SK-N-SH (cell line): ENCODE results near the gene AGBL1.

ENCODE experiments used
- CTCF ChIP-seq: fragments of 200-600 bp; sonication (generic); IDR thresholded peaks from 2 replicates; pipeline ENCODE4 v1.6.1; 2017; ENCODE audit warnings: antibody characterized with exemption, mild to moderate bottlenecking, moderate library complexity
- POLR2AphosphoS5 ChIP-seq: IDR thresholded peaks from 2 replicates; pipeline ENCODE4 v1.6.1; 2012; ENCODE audit warnings: low read depth, low read length
- USF1 ChIP-seq: IDR thresholded peaks from 2 replicates; pipeline ENCODE4 v1.4.0; 2012; ENCODE audit warnings: low read depth, borderline replicate concordance
- TF ChIP-seq, protein P1 (sequence below): fragments of 150-350 bp; IDR thresholded peaks from 2 replicates; pipeline ENCODE4 v1.6.1; 2017; ENCODE audit warnings: antibody characterized with exemption, low read length, low read depth, borderline replicate concordance

DNA sequence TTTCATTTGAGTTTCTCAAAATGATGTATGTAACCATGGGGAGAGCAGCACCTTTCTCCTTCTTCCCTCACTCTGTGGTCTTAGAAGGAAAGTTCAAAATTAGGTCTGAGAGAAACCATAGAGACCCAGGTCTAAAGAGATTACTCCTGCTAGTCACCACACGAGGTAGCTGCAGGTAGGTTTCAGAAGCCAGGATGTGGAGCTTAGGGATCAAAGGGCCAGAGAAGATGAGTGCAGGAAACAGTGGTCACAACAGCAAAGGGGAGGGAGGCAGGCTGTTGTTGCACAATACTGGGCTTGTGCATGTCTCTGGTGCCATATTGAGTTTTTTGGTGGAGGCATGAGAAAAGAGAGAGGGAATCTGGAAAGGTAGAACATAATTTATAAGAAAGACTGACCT, 583.6 kb downstream of the AGBL1 start:
- TF ChIP-seq USF1 (no peak), CTCF (no peak), POLR2AphosphoS5 (no peak)
- TF ChIP-seq, protein P1, sequence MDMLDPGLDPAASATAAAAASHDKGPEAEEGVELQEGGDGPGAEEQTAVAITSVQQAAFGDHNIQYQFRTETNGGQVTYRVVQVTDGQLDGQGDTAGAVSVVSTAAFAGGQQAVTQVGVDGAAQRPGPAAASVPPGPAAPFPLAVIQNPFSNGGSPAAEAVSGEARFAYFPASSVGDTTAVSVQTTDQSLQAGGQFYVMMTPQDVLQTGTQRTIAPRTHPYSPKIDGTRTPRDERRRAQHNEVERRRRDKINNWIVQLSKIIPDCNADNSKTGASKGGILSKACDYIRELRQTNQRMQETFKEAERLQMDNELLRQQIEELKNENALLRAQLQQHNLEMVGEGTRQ = no peak
